Effector memory CD8-positive, alpha-beta T cell (primary cell): ENCODE data around the gene ISG20L2.

Source experiments
- ATAC-seq: fragments of 150-1000 bp; cut with Tn5 transposase; replicated peaks from 2 replicates; pipeline ENCODE4 v1.10.0; 2021; ENCODE audit warnings: mild to moderate bottlenecking, moderate library complexity
- DNase-seq, 3 experiments: peaks; one replicate each; pipeline ENCODE4 v3.0.0; 2021
- H3K27ac Mint-ChIP-seq, 2 donors: one replicate each; pipeline ENCODE4 v1.8.0; 2022; ENCODE audit warnings: mild to moderate bottlenecking in 2 of 2, mixed read lengths in 2 of 2, moderate library complexity in 2 of 2
- H3K27me3 Mint-ChIP-seq, 2 donors: one replicate each; pipeline ENCODE4 v1.8.0; 2022; ENCODE audit warnings: mixed read lengths in 2 of 2
- H3K36me3 Mint-ChIP-seq: one replicate; pipeline ENCODE4 v1.8.0; 2022; ENCODE audit warnings: mild to moderate bottlenecking, moderate library complexity, mixed read lengths; ENCODE audit not compliant: insufficient read depth
- H3K4me1 Mint-ChIP-seq, 2 donors: one replicate each; pipeline ENCODE4 v1.8.0; 2022; ENCODE audit warnings: low read depth in 2 of 2, mixed read lengths in 2 of 2
- H3K4me3 Mint-ChIP-seq, 2 donors: one replicate each; pipeline ENCODE4 v1.8.0; 2022; ENCODE audit warnings: mild to moderate bottlenecking in 2 of 2, mixed read lengths in 2 of 2, moderate library complexity in 2 of 2
- H3K9me3 Mint-ChIP-seq, 2 donors: one replicate each; pipeline ENCODE4 v1.8.0; 2022; ENCODE audit warnings: mixed read lengths in 2 of 2

Gene ISG20L2

GRCh38 chr1:156676820-156677615 lies 51.5 kb downstream of the ISG20L2 start, which contains the start of gene NES:
NES (minus strand) TSS chr1:156677407; CDS start chr1:156677264, 143 bp downstream.
- Mint-ChIP-seq H3K36me3 (no peaks in the 10 kb centered on the region), H3K4me1 (peaks cover 5 to 11% of the 10 kb centered on the region in 2 donors), H3K27ac (no peak within 1 kb of the TSS), H3K4me3 (peak within 1 kb of the TSS in 1 of 2 donors; percentile 54), H3K27me3 (peaks cover 81 to 96% of the 10 kb centered on the region in 2 donors), H3K9me3 (no peaks in the 10 kb centered on the region)
- no peak for ATAC-seq
- DNase-seq, result no peak

GRCh38 chr1:156676114-156676819 lies 52.3 kb downstream of the ISG20L2 start:
- Mint-ChIP-seq H3K36me3 (no peaks in the 10 kb centered on the region), H3K27me3 (peaks cover 81 to 96% of the 10 kb centered on the region in 2 donors), H3K4me1 (peaks cover 8 to 11% of the 10 kb centered on the region in 2 donors), H3K9me3 (no peaks in the 10 kb centered on the region), H3K4me3 (no peak overlapping the region), H3K27ac (no peak overlapping the region)
- DNase-seq, result no peak
- no peak for ATAC-seq

GRCh38 chr1:156675210-156676113 lies 53.1 kb downstream of the ISG20L2 start:
- H3K27me3 Mint-ChIP-seq, result peaks cover 78 to 96% of the 10 kb centered on the region in 2 donors
- H3K9me3 Mint-ChIP-seq, result no peaks in the 10 kb centered on the region
- DNase-seq (no peak), ATAC-seq (no peak)
- H3K4me1 Mint-ChIP-seq, result peaks cover 11% of the 10 kb centered on the region in 2 donors
- H3K27ac Mint-ChIP-seq, result no peak overlapping the region
- no peak overlapping the region for H3K4me3 Mint-ChIP-seq
- no peaks in the 10 kb centered on the region for H3K36me3 Mint-ChIP-seq

- Mint-ChIP-seq H3K27ac (peak overlapping the region in 1 of 2 donors; percentile 28), H3K36me3 (peaks cover 4% of the 10 kb centered on the region), H3K27me3 (peaks cover 62 to 84% of the 10 kb centered on the region in 2 donors), H3K4me3 (no peak overlapping the region), H3K9me3 (no peaks in the 10 kb centered on the region), H3K4me1 (peaks cover 11% of the 10 kb centered on the region in 2 donors)
- no peak for ATAC-seq
- DNase-seq, result no peak
Measured at GRCh38 chr1:156673387-156674121, 55.0 kb downstream of the ISG20L2 start.
